ENCODE measurements around the gene AURKAIP1. TPM values are rescaled to one million over a fixed set of nuclear protein-coding genes. Genes with fewer than 3 reads are reported as not detected.

Gene AURKAIP1
- total and polyA plus RNA-seq, 4 donors = 43.5 to 208 (median 168) TPM

- 82 to 84% methylated on average over 14 of the region's 14 CpGs for WGBS, 2 donors
- Histone ChIP-seq H3K4me3 (no peak overlapping the region), H3K27me3 (ENCODE audit: control insufficient read depth in 3 of 3, insufficient read depth in 3 of 3, low read length in 2 of 3) (peaks cover 0 to 4% (median 0%) of the 10 kb centered on the region in 3 donors), H3K36me3 (ENCODE audit: control insufficient read depth in 4 of 4, insufficient read depth in 4 of 4, low read length in 4 of 4) (no peaks in the 10 kb centered on the region), H3K4me1 (ENCODE audit: control insufficient read depth in 5 of 5, insufficient read depth in 5 of 5, low read length in 5 of 5) (peaks cover 0 to 26% (median 11%) of the 10 kb centered on the region in 5 donors), H3K27ac (ENCODE audit: low read depth in 1 of 2, low read length in 1 of 2) (no peak overlapping the region), H3K9ac (ENCODE audit: insufficient read depth in 1 of 2, low read length in 2 of 2) (no peak overlapping the region), H3K9me3 (ENCODE audit: control insufficient read depth in 4 of 4, insufficient read depth in 3 of 4, low read length in 3 of 4) (peaks cover 0 to 3% (median 0%) of the 10 kb centered on the region in 4 donors)
- ATAC-seq (ENCODE audit: insufficient read depth, low FRiP score) = no peak
- no peak for TF ChIP-seq CTCF (IDR thresholded peaks at IDR 0.05; ENCODE audit: control extremely low read depth, extremely low read depth)
- no peak for DNase-seq
These were observed 10.7 kb downstream of the AURKAIP1 start for GRCh38 chr1:1364266-1364665.

GRCh38 chr1:1361982-1362423 is 13.0 kb downstream of the AURKAIP1 start:
- WGBS, 2 donors = 26 to 28% methylated on average over 13 of the region's 13 CpGs
- Histone ChIP-seq H3K4me1 (ENCODE audit: control insufficient read depth in 5 of 5, insufficient read depth in 5 of 5, low read length in 5 of 5) (peaks cover 0 to 36% (median 11%) of the 10 kb centered on the region in 5 donors), H3K4me3 (no peak overlapping the region), H3K27me3 (ENCODE audit: control insufficient read depth in 3 of 3, insufficient read depth in 3 of 3, low read length in 2 of 3) (peaks cover 0 to 4% (median 0%) of the 10 kb centered on the region in 3 donors), H3K9ac (ENCODE audit: insufficient read depth in 1 of 2, low read length in 2 of 2) (peak overlapping the region in 1 of 2 donors; percentile 19), H3K9me3 (ENCODE audit: control insufficient read depth in 4 of 4, insufficient read depth in 3 of 4, low read length in 3 of 4) (peaks cover 0 to 3% (median 0%) of the 10 kb centered on the region in 4 donors), H3K27ac (ENCODE audit: low read depth in 1 of 2, low read length in 1 of 2) (peak overlapping the region in 1 of 2 donors; percentile 61), H3K36me3 (ENCODE audit: control insufficient read depth in 4 of 4, insufficient read depth in 4 of 4, low read length in 4 of 4) (no peaks in the 10 kb centered on the region)
- ATAC-seq (ENCODE audit: insufficient read depth, low FRiP score) = no peak
- TF ChIP-seq CTCF (IDR thresholded peaks at IDR 0.05; ENCODE audit: control extremely low read depth, extremely low read depth) = no peak
- peak; percentile 80 to 85 (median 81) for DNase-seq

GRCh38 chr1:1361233-1361981 is 13.6 kb downstream of the AURKAIP1 start:
- TF ChIP-seq CTCF (IDR thresholded peaks at IDR 0.05; ENCODE audit: control extremely low read depth, extremely low read depth) = no peak
- Histone ChIP-seq H3K9ac (ENCODE audit: insufficient read depth in 1 of 2, low read length in 2 of 2) (peak overlapping the region in 1 of 2 donors; percentile 19), H3K27me3 (ENCODE audit: control insufficient read depth in 3 of 3, insufficient read depth in 3 of 3, low read length in 2 of 3) (peaks cover 0 to 4% (median 0%) of the 10 kb centered on the region in 3 donors), H3K9me3 (ENCODE audit: control insufficient read depth in 4 of 4, insufficient read depth in 3 of 4, low read length in 3 of 4) (peaks cover 0 to 3% (median 0%) of the 10 kb centered on the region in 4 donors), H3K27ac (ENCODE audit: low read depth in 1 of 2, low read length in 1 of 2) (peak overlapping the region in 1 of 2 donors; percentile 44), H3K36me3 (ENCODE audit: control insufficient read depth in 4 of 4, insufficient read depth in 4 of 4, low read length in 4 of 4) (no peaks in the 10 kb centered on the region), H3K4me3 (no peak overlapping the region), H3K4me1 (ENCODE audit: control insufficient read depth in 5 of 5, insufficient read depth in 5 of 5, low read length in 5 of 5) (peaks cover 0 to 39% (median 11%) of the 10 kb centered on the region in 5 donors)
- no peak for ATAC-seq (ENCODE audit: insufficient read depth, low FRiP score)
- 68 to 72% methylated on average over 35 of the region's 35 CpGs for WGBS, 2 donors
- no peak for DNase-seq
